Tongue (tissue), 2 donors: Measurements from ENCODE around the gene CHKB. TPM values are rescaled to one million over a fixed set of nuclear protein-coding genes. Genes with fewer than 3 reads are reported as not detected.
A peak's percentile ranks its signal among the peaks of the same experiment; 100 is the strongest.
"Not testable (repeated sequence)": the region's sequence is repeated elsewhere in the genome, so short reads cannot be mapped to it uniquely, and the experiment has no call there.

Experiments used
- DNase-seq: peaks from one replicate; pipeline ENCODE4 v3.0.0-alpha.2; 2015
- total RNA-seq: library from RNA; depleted of rRNA; stranded (reverse); fragments of >200 nt; gene quantifications from one replicate; pipeline ENCODE4 v1.2.3, GENCODE V29; 2014

CHKB gene
- total RNA-seq, 1 donor from 2014 or later = 39.2 TPM

DNA sequence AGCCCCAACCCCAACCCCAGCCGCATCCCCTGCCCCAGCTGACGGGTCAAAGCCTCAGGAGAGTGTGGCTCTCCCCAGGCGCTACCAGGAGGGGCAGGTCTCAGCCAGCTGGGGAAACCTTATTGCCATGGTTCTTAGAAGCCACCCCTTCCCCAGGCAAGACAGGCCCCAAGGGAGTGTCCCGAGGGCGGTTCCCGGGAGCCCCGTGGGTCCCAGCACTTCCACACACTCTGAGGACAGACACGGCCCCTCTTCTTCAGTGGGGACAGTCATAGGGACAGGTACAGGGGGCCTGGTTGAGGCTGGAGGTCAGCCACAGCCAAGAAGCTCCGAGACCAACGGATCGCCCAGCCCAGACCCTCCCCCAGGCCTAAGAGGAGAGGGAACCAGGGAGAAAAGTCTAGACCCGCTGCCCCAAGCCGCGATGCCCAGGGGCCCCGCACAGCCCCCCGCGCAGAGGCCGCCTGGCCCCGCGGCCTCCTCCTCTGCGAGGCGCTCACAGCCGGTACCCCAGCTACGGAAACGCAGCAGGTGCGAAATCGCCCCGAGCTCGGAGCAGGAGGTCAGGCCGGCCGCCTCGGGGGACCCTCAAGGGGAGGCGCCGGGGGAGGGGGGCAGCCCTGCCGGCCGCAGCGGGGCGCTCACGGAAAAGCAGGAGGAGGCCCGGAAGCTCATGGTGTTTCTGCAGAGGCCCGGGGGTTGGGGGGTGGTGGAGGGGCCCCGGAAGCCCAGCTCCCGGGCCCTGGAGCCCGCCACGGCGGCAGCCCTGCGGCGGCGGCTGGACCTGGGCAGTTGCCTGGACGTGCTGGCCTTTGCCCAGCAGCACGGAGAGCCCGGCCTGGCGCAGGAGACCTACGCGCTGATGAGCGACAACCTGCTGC, 34.4 kb downstream of the CHKB start:
- DNase-seq = no peak

DNA sequence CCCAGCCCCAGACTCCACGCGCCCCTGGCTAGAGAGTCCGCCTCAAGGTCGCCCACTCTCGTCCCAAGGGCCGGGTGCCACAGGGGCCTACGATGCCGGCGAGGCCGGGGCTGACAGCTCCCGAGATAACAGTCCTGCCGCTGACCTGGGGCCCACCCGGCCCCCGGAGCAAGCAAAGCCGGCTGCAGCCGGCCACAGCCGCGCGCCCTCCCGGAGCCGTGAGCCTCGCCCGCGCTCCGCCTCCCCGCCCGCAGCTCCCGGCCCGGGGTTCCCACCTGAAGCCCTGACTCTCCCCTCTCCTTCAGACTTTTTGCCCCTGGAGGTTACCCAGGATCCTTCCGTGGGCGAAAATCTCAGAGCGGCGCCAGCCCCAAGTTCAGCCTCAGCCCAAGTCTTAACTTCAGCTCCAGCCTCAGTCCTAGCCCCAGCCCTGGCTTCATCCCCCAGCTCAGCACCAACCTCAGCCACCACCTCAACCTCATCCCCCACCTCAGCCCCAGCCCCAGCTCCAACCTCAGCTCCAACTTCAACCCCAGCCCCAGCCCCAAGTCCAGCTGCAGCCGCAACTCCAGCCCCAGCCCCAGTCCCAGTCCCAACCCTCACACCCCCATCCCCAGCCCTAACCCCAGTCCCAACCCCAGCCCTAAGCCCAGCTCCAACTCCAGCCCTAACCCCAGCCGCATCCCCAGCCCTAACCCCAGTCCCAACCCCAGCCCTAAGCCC, 35.2 kb downstream of the CHKB start:
- no peak for DNase-seq

DNA sequence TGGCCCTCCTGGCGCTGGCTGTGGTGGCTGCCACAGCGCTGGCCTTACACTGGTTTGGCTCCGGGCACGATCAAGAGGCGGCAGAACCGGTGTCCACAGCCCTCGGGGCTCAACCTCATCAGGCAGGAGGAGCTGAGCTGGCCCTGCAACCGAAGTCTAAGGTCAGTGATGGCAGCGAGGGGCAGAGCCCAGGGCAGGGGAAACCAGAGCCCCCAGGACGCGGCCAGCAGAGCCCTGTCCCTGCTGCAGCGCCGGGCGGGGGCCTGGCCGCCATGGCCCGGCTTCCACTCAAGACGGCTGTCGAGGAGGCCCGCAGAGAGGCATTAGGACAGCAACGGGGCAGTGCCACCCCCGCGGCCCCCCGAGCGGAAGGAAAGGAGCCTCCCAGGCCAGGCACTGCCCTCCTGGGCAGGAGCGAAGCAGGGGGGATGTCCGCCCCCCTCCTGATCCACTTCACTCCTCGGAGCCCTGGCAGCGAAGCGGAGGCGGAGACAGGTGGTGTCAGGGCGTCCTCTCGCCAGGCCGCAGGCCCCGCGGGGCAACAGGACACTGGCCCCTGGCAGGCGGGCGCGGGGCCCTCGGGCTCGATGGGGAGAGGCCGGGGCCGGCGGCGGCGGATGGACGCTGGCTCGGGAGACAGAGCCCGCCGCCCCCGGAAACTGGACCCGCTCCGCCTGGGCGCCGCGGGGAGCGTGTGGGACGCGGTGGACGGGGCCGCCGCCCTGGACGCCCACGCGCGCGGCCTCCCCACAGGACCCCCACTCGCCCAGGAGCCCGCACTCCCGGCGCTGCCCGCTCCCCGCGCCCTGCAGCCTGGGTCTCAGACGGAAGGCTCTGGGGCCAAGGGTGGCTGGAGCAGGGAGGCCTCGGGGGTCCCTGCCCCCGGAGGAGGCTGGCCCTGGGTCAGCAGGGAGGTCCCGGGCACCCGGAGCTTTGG, 36.1 kb downstream of the CHKB start:
- no peak for DNase-seq

DNA sequence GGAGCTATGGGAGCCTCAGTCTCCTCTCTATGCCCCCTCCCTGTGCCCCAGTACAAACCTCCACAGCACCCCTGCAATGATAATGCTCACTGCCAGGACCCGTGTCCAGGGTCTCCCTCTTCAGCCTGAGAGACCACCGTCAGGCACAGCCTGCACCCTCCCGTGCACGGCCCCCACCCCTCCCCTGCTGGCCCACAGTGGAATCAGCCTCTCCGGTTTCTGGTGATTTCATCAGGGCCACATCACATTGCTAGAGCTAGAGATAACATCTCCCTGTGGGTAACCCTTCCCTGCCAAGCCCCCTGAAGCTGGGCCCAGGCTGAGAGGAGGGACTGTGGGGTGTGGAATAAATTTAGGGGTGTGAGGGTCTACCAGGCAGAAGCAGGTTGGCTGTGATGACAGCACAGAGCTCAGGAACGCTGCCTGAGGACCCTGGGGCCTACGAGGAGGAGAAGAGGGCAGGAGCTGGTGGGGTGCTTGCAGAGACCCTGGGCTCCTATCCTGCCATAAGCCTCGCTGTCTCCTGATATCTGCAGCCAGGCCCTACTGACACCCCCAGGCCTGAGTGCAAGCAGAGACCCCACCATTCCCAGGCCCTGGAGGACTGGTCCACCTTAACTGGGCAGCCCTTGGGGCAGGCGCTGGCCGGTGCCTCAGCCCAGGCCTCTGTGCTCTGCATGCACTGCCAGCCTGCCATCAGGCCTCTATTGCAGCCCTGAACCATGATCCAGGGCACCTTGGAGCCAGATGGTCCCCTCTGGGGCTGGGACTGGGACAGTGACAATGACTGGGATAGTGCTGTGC, 36.9 kb downstream of the CHKB start, which contains the start of gene KLHDC7B:
TSS of gene KLHDC7B (plus strand) at position 378 of the 804 bp plus-strand sequence. CDS start at position 723, 345 bp downstream.
- DNase-seq = no peak

DNA sequence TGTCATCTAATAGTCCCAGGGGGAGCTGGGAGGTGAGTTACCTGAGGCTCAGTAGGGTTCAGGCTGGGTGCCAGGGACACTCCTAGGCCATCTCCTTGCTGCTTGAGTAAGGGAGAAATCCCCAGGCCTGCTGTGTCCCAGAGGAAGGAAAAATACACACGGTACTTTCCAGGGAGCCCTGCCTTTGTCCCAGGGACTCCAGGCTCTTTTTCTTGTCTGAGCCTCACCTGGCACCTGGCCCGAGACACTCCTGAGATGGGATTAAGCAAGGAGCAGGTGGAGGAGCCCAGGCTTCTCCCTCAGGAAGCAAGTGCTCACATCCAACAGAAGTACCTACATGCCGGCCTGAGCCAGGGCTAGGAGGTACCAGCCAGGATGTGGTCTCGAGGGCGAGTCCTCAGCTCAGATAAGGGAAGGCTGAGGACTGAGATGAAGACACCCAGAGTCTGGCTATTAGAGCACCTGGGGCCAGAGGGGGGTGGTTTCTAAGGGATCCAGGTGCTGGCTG, 37.8 kb downstream of the CHKB start:
- DNase-seq = no peak

DNA sequence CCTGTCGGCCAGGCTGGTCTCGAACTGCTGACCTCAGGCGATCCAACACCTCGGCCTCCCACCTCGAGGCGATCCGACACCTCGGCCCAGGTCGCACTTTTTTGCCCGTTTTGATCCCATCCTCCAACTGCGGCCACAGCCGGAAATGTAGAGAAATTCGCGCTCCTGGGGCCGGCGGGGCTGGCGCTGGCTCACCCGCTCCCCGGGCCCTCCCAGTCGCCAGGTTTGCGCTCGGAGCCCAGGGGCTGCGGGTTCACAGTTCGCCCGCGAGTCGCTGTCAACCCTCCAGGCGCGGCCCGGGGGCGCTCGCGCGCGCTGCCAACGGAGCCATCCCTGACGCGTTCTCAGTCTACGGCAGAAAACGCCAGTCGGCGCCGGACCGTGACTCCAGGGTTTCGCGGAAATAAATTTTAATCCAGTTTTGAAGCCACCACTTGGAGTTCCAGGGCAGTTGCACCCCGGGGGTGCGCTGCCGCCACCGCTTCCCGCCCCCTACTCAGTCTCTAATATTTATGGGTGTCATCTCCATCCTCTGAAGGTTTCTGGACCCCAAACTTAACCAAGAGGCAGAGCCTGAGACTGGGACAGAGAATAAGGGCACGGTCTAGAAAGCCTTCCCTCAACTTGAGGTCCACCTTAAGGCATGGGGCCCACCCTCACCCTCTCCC, 38.4 kb downstream of the CHKB start:
- DNase-seq = peak; percentile 63

DNA sequence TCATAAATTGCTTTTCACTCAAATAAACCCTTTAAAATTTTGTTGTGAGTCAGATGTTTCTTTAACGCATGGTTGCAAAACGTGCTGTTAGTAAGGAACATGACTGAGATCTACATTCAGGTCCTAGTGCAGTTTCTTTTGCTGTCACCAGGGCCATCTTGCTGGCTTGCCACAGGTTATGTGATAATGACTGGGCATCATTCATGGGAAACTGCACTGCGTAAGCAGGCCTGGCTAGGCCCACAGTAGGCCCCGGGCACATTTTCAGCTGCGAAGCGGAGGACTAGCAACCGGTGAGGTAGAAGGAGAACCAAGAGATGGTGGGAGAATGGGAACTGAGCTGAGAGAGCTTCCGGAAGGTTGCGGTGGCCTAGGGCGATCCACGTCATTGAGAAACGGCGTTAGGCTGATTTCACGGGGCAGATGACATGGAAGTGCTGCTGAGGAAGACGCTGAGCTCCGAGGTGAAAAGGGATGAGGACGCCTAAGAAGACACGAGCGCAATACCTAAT, 40.2 kb downstream of the CHKB start:
- DNase-seq = no peak

DNA sequence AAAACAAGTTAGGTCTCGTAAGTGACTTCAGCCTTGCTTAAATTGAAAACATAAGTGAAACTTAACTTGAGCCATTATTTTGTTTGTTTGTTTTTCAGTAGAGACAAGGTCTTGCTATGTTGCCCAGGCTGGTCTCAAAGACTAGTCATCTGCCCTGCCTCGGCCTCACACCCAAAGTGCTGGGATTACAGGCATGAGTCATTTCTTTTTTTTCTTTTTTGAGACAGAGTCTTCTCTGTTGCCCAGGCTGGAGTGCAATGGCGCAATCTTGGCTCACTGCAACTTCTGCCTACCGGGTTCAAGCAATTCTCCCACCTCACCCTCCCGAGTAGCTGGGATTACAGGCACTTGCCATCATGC, 41.0 kb downstream of the CHKB start:
- DNase-seq = not testable (repeated sequence)

DNA sequence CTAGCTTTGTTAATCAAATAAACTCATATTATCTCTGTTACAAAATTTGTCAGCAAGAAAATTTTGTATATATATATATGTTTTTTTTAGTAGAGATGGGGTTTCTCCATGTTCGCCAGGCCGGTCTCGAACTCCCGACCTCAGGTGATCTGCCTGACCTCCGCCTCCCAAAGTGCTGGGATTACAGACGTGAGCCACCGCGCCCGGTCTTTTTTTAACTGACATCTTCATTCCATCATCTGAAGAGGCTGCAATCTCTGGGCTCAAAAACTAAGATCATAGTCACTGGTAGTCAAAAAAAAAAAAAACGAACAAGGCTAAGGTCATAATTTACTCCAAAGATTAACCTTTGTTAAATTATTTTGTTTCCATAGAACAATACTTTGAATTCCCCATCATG, 42.3 kb downstream of the CHKB start:
- DNase-seq = no peak

DNA sequence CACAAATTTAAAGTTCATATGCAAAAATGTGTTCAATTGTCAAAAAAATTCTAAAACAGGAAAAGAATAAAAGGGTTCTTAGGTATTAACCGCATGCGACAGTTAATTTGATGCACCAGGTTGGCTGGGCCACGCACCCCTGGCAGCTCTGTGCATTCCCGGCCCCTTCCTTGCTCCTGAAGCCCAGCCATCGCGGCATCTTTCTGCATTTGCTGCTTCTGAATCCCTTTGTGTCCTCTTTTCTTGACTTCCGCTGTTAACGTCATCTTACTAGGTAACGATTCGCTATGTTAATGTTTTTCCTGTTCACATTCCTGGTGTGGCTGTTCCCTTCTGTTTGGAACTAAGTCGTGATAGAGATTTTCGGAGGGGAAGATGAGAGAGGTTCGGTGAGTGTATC, 44.9 kb downstream of the CHKB start:
- DNase-seq = no peak

DNA sequence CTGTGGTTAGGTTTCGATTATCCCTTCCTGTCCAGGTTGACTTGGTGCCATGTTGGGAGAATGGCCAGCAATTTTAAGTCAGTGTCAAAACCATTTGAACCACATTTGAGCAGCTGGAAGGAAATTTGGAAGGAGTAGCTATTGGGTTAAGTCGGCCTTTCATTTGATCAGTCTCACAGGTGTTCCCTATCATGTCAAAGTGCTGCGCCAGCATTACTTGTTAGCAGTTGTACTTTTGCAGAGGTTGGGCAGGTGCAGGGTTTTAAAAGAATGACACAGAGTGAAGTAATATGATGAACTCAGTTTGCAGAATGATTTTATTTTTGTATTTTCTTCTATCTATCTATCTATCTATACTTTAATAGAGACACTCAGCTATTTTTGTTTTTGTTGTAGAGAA, 46.4 kb downstream of the CHKB start:
- no peak for DNase-seq

DNA sequence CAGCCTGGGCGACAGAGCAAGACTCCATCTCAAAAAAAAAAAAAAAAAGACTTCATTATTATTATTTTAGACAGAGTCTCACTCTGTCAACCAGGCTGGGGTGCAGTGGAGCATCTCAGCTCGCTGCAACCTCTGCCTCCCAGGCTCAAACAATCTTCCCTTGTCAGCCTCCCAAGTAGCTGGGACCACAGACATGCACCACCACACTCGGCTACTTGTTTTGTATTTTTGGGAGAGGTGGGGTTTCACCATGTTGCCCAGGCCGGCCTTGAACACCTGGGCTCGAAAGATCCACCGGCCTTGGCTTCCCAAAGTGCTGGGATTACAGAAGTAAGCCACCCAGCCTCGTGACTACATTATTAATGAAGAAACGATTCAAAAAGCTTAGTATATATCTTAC, 47.5 kb downstream of the CHKB start:
- DNase-seq = no peak

DNA sequence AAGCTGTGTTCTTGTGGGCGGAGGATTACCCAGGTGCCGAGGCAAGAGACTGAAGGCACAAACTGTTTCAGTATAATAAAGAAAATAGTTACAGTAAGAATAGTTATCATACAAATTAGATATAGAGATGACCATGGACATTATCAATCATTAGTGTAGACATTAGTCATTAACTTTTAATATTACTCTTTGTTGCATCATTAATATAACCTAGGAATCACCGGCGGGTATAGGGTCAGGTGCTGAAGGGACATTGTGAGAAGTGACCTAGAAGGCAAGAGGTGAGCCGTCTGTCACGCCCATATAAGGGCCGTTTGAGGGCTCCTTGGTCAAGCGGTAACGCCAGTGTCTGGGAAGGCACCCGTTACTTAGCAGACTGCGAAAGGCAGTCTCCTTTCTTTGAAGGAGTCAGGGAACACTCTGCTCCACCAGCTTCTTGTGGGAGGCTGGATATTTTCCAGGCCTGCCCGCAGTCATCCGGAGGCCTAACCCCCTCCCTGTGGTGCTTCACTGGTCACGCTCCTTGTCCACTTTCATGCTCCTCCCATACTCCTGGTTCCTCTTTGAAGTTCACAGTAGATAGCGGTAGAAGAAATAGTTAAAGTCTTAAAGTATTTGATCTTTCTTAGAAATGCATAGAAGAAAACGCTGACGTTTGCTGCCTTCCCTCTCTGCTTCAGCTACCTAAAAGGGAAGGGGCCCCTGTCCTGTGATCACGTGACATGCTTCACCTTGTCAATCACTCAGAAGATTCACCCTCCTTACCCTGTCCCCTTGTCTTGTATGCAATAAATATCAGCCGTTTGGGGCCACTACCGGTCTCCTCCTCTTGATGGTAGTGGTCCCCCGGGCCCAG, 48.6 kb downstream of the CHKB start:
- DNase-seq = not testable (repeated sequence)

DNA sequence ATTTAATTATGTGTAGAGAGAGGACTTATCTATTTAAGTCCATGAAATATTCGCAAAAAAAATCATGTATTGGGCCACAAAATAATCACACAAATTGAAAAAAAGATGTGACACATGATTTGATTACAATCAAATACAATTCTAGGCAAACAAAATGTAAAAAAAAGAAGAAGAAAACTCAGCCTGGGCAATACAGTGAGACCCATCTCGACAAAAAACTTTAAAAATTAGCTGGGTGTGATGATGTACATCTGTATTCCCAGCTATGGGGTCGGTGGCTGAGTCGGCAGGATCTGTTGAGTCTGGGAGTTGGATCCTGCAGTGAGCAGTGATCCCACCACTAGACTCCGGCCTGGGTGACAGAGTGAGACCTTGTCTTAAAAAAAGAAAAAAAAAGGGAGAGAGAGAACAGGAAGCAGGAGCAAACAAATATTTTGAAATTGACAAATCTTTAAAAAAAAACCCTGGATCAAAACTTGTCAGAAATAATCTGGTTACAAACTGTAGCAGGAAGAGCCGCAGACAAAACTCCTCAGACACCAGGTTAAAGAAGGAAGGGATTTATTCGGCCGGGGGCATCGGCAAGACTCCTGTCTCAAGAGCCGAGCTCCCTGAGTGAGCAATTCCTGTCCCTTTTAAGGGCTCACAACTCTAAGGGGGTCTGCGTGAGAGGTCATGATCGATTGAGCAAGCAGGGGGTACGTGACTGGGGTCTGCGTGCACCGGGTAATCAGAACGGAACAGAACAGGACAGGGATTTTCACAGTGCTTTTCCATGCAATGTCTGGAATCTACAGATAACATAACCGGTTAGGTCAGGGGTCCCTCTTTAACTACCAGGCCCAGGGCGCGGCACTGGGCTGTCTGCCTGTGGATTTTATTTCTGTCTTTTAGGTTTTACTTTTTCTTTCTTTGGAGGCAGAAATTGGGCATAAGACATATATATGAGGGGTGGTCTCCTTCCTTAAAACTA, 49.5 kb downstream of the CHKB start:
- no peak for DNase-seq

DNA sequence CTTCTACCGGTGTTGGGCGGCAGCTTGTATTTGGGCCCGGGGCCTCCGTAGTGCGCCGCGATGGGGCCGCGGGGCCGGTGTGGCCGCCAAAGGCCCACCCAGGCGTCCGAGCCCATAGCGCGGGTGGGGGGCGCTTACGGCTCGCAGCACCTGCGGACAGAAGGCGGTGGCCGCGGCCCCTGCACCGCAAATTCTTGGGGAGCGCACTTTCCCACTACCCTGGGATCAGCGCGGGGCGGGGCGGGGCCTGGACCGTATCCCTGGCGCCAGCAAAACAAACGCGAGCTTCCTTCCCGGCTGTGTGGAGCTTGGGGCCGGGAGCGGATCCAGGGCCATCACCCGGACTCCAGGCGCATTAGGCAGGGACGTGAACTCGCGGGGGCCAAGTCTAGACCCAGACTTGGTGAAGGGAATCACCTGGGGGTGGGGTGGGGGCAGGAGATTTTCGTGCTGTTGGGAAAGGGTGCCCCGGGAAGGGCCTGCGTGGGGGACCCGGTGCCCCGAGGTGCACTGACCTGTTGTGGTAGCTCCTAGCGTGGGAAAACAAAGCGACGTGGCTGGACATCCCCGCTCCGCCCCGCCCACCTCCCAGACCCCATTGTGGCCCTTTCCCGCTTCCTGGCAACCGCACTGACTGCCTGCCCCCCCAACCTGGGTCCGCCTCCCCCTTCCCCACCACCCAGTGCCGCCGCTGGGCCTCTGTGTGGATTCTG, 50.5 kb downstream of the CHKB start:
- peak; percentile 78 for DNase-seq

DNA sequence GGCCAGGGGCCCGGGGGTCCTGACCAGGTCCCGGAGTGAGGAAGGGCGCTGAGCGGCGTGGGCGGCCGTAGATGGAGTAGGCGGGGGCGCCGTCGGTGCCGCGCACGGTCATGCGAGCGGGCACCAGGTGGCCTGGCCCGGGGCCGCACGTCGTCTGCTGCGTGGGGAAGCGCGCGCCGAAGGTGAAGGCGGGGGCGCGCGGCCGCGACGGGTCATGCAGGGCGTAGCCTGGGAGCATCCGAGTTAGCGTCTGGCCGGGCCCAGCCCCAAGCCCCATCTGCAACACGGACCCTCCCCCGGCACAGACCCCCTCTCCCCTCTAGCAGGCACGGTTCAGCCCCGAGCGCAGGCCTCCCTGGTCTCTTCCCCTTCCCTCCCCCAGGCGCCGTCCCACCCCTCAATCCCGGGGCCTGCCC, 51.1 kb downstream of the CHKB start:
- no peak for DNase-seq

DNA sequence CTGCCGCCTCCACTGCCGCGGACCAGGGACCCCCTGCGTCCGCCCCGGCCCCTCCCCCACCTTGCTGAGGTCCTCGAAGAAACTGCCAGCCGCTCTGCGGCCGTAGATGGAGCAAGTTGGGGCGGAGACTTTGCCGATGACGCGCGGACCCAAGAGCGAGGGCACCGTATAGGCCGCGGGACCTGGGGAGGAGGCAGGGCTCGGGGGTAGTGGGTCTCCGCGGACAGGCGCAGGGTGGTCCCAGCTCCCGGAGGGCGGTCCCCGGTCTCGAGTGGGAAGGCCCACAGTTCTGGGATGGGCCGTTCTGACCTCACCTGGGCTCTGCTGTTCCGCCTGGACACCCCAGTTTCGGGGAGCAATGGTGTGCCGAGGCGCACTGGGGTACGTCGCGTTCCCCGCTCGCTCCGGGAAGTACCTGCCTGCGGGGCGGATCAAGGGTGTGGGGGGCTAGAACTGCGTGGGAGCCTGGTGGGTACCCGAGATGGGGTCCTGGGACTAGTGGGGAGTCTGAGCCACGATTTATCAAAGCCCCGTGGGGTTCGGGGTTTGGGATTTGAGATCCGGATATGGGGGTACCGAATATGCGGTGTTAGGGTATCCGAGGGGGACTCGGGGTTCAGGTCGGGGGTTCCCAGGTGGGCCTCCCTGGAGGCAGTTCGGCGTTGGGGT, 51.6 kb downstream of the CHKB start:
- DNase-seq = peak; percentile 72
